ENCODE data around the gene ZNF740.

GRCh38 chr12:53147653-53148052, 32.9 kb upstream of the ZNF740 start:
- TF ChIP-seq POLR2A (IDR thresholded peaks at IDR 0.05): no peak
- no peak for TF ChIP-seq CTCF (IDR thresholded peaks at IDR 0.05)

Data from esophagus squamous epithelium (tissue), 4 donors.